Activated naive CD8-positive, alpha-beta T cell (primary cell): Measurements from ENCODE around the gene TKTL2.
A peak's percentile ranks its signal among the peaks of the same experiment; 100 is the strongest.

ENCODE experiments used
- H3K27ac Mint-ChIP-seq: one replicate; pipeline ENCODE4 v1.8.0; 2021; ENCODE audit warnings: mixed read lengths
- H3K27me3 Mint-ChIP-seq: one replicate; pipeline ENCODE4 v1.8.0; 2021; ENCODE audit warnings: mixed read lengths
- H3K36me3 Mint-ChIP-seq: one replicate; pipeline ENCODE4 v1.8.0; 2021; ENCODE audit warnings: mixed read lengths
- H3K4me1 Mint-ChIP-seq: one replicate; pipeline ENCODE4 v1.8.0; 2021; ENCODE audit warnings: low read depth, mixed read lengths
- H3K4me3 Mint-ChIP-seq: one replicate; pipeline ENCODE4 v1.8.0; 2021; ENCODE audit warnings: mild to moderate bottlenecking, mixed read lengths
- H3K9me3 Mint-ChIP-seq: one replicate; pipeline ENCODE4 v1.8.0; 2021; ENCODE audit warnings: low read depth, mixed read lengths

TKTL2 gene, protein sequence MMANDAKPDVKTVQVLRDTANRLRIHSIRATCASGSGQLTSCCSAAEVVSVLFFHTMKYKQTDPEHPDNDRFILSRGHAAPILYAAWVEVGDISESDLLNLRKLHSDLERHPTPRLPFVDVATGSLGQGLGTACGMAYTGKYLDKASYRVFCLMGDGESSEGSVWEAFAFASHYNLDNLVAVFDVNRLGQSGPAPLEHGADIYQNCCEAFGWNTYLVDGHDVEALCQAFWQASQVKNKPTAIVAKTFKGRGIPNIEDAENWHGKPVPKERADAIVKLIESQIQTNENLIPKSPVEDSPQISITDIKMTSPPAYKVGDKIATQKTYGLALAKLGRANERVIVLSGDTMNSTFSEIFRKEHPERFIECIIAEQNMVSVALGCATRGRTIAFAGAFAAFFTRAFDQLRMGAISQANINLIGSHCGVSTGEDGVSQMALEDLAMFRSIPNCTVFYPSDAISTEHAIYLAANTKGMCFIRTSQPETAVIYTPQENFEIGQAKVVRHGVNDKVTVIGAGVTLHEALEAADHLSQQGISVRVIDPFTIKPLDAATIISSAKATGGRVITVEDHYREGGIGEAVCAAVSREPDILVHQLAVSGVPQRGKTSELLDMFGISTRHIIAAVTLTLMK

DNA sequence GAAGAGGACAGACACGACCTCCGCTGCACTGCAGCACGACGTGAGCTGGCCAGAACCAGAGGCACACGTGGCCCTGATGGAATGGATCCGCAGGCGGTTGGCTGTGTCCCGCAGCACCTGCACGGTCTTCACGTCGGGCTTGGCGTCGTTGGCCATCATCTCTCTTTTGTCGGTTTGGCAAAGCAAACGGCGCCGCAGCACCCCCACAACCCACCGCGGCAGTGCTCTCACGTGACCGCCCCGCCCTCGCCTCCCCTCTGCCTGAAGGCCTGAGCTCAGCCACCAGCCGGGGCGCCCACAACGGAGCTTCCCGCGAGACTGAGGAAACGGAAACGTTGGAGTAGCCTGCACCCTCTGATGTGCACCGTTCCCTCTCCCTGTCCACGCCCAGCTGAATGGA lies at the start of gene TKTL2:
TKTL2 (minus strand) TSS at position 179 of the 400 bp plus-strand sequence; CDS start at position 159, 20 bp downstream.
- Mint-ChIP-seq H3K36me3 (no peaks in the 10 kb centered on the region), H3K9me3 (no peaks in the 10 kb centered on the region), H3K4me1 (no peaks in the 10 kb centered on the region), H3K27ac (no peak within 1 kb of the TSS), H3K27me3 (peaks cover 10% of the 10 kb centered on the region), H3K4me3 (no peak within 1 kb of the TSS)

DNA sequence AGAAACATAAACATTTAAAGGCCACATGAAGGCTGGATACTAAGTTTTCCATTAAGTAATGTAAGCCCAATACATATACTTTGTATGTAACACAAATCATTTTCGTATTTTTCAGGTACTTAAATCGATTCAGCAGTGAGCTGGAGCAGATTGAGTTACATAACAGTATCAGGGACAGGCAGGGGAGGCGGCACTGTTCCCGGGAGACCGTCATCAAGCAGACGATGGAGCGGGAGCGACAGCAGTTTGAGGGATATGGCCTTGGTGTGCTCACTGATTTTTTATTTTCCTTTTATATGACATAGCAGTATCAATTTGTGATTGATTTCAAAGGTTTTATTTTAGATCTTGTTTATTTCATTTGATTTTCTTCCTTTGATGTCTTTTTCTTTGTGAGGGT lies 41.6 kb upstream of the TKTL2 start:
- H3K36me3 Mint-ChIP-seq: peaks cover 13% of the 10 kb centered on the region
- no peak overlapping the region for H3K4me3 Mint-ChIP-seq
- H3K27ac Mint-ChIP-seq: peak overlapping the region; percentile 34
- H3K4me1 Mint-ChIP-seq: no peaks in the 10 kb centered on the region
- H3K27me3 Mint-ChIP-seq: no peaks in the 10 kb centered on the region
- no peaks in the 10 kb centered on the region for H3K9me3 Mint-ChIP-seq

DNA sequence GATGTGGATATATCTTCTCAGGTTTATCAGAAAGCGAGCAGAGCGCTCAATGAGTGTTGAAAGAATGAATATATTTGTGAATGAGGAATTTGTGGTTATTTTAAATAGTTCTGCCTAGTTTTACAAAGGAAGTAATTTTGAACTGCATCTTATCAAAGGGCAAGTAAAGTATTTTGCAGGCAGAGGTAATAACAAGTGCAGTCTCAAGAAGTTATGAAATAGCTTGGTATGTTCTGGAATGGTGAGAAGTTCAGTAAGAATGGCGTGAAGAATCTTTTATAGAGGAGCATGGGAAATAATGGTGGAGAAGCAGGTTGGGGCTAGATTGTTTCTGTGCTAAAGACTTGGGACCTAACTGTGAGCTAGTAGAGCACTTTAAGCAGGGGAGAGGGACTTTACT lies 31.8 kb upstream of the TKTL2 start:
- H3K27me3 Mint-ChIP-seq: no peaks in the 10 kb centered on the region
- no peak overlapping the region for H3K4me3 Mint-ChIP-seq
- H3K36me3 Mint-ChIP-seq: peaks cover 16% of the 10 kb centered on the region
- H3K27ac Mint-ChIP-seq: no peak overlapping the region
- peaks cover 49% of the 10 kb centered on the region for H3K4me1 Mint-ChIP-seq
- no peaks in the 10 kb centered on the region for H3K9me3 Mint-ChIP-seq

DNA sequence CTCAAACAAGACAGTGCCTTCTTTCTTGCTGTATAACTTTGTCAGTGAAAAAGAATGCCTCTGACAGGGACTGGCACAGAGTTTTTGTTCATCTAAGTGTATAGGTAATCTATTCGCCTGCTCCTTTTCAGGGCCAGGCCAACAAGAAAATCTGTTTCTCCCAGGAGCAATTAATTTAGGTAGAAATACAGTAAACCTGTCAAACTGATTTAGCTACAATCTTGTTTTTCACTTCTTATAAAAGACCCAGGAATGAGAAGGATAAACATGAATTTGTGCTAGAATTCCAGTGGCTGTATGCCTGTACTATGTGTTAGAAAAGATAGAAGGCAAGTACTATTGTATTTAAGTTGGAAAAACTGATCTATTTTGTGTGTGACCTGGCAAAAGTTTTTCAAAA lies 27.0 kb upstream of the TKTL2 start:
- no peaks in the 10 kb centered on the region for H3K27me3 Mint-ChIP-seq
- no peak overlapping the region for H3K27ac Mint-ChIP-seq
- H3K4me3 Mint-ChIP-seq: no peak overlapping the region
- H3K4me1 Mint-ChIP-seq: peaks cover 61% of the 10 kb centered on the region
- H3K9me3 Mint-ChIP-seq: no peaks in the 10 kb centered on the region
- peaks cover 3% of the 10 kb centered on the region for H3K36me3 Mint-ChIP-seq

DNA sequence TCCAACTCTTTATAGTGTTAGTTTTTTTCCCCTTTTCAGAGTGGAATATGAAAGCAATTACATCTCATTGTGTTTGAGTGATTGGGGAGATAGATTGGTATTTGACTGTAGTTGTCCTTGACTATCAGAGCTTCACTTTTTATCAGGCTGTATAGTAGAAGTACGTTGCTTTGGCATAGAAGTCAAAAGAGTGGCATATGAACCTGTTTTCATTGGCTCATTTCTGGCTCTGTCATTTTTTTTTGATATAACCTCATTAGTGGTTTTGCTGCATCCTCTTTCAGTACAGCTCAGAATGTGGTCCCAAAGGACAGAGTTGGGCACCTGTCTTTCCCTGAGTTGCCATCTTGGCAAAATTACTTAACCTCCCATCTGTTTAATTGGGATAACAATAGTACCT lies 22.3 kb upstream of the TKTL2 start:
- H3K27ac Mint-ChIP-seq: peak overlapping the region; percentile 89
- no peaks in the 10 kb centered on the region for H3K9me3 Mint-ChIP-seq
- H3K27me3 Mint-ChIP-seq: no peaks in the 10 kb centered on the region
- H3K36me3 Mint-ChIP-seq: no peaks in the 10 kb centered on the region
- peaks cover 34% of the 10 kb centered on the region for H3K4me1 Mint-ChIP-seq
- H3K4me3 Mint-ChIP-seq: peak overlapping the region; percentile 94

DNA sequence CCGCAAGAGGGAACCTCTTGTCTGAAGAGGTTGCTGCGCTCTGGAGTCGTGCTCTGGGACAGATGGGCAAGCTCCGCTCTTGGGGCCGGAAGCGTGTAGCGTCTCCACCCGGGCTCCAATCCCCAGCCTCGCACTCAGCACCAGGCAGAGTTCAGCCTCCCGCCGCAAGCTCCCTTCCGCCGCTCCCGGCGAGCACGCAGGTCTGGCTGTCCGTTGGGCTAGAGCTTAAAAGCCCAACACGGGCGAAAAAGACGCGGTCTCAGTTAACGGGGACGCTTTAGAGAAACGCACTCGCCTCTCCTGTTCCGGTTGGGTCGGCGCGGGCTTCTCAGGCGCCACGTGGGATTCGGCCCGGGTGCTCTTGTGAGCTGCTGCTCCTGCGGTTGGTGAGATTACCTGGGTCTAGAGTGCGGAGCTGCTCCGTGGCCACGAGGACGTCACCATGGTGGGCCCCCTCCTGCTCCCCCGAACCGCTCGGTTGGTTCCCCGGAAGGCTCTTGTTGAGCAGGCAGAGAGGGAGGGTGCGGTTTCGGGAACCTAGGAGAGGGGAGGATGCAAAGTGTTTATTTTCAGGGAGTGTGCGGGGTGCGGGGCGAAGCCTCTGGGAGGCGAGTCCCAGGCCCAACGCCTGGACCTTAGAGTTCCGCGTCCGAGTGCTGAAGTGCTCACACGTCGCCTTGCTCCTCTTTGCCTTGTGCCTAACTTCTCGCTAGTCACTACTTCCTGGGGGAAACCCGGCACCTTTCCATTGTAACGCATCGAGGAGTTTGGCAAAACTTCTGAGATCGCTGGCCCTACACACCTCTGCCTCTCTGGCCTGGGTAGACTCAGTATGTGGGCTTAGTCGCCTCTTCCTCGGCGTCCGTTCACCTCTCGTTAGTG lies 21.0 kb upstream of the TKTL2 start, which contains the start of gene TMA16:
TMA16 (plus strand) TSS at position 331 of the 882 bp plus-strand sequence; CDS start at position 443, 112 bp downstream.
- no peaks in the 10 kb centered on the region for H3K9me3 Mint-ChIP-seq

DNA sequence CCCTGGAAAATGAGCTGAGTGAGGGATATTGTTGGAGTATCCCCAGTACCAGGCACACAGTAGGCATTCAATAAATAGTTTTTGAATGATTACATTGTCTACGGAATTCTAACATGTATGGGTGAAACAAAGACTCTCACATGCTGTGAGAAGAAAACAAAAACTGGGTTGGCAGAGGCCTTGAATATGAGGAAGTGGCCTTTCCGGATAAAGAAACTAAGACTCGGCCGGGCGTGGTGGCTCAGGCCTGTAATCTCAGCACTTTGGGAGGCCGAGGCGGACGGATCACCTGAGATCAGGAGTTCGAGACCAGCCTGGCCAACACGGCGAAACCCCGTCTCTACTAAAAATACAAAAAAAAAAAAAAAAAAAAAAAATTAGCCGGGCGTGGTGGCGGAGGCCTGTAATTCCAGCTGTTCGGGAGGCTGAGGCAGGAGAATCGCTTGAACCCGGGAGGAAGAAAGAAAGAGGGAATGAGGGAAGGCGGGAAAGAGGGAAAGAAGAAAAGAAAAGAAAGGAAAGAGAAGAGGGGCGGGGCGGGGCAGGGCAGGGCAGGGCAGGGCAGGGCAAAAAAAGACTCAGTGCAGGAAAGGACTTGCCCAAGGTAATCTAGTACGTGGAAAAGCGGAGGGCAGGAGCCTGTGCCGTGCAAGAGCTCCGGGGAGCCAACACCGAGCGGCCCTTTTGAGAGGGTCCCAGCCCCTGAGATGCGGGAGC lies 20.2 kb upstream of the TKTL2 start:
- Mint-ChIP-seq H3K27ac (peak overlapping the region; percentile 100), H3K4me1 (peaks cover 31% of the 10 kb centered on the region), H3K4me3 (peak overlapping the region; percentile 94), H3K36me3 (no peaks in the 10 kb centered on the region), H3K27me3 (peaks cover 2% of the 10 kb centered on the region), H3K9me3 (no peaks in the 10 kb centered on the region)

More for the DNA sequence above, 21.0 kb upstream of the TKTL2 start, which contains the start of gene TMA16:
- Mint-ChIP-seq H3K4me1 (peaks cover 31% of the 10 kb centered on the region), H3K4me3 (peak within 1 kb of the TSS; percentile 94), H3K27ac (peak within 1 kb of the TSS; percentile 100), H3K36me3 (no peaks in the 10 kb centered on the region), H3K27me3 (no peaks in the 10 kb centered on the region)

DNA sequence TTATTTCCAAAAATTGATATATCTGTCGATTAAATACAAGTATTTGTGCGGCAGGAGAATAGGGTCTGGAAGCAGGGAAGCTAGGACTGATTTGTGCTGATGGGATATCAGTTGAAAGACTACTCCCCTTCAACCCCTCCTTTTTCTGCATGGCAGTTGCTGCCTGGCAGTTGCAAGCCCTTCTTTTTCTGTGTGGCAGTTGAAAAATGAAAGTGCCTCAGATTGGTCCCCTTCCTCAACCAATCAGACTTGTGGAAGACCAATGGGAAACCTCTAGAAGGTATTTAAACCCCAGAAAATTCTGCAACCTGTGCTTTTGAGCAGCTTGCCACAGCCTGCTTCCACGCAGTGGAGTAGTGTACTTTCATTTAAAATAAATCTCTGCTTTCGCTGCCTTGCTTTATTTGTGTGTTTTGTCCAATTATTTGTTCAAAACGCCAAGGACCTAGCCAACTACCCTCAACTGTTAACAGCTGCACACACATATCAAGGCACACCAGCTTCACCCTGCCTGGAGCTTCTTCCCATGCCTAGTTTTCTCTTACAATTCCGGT lies 19.5 kb upstream of the TKTL2 start:
- no peaks in the 10 kb centered on the region for H3K9me3 Mint-ChIP-seq
- H3K4me3 Mint-ChIP-seq: peak overlapping the region; percentile 94
- peaks cover 2% of the 10 kb centered on the region for H3K27me3 Mint-ChIP-seq
- H3K36me3 Mint-ChIP-seq: no peaks in the 10 kb centered on the region
- H3K27ac Mint-ChIP-seq: no peak overlapping the region
- peaks cover 29% of the 10 kb centered on the region for H3K4me1 Mint-ChIP-seq

DNA sequence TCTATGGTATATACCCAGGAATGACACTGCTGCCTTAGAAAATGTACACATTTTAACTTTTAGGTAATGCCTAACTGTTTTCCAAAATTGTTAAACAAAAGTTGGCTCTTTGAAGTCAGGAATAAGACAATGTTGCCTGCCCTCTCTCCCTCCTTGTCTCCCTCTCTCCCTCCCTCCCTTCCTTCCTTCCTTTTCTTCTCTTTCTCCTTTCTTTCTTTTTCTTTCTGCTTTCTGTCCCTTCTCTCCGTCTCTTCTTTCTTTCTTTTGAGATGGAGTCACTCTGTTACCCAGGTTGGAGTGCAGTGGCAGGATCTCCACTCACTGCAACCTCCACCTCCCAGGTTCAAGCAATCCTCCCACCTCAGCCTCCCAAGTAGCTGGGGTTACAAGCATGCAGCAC lies 16.4 kb upstream of the TKTL2 start:
- H3K4me3 Mint-ChIP-seq: no peak overlapping the region
- peaks cover 2% of the 10 kb centered on the region for H3K27me3 Mint-ChIP-seq
- H3K9me3 Mint-ChIP-seq: no peaks in the 10 kb centered on the region
- H3K27ac Mint-ChIP-seq: no peak overlapping the region
- H3K36me3 Mint-ChIP-seq: no peaks in the 10 kb centered on the region
- H3K4me1 Mint-ChIP-seq: peaks cover 5% of the 10 kb centered on the region

DNA sequence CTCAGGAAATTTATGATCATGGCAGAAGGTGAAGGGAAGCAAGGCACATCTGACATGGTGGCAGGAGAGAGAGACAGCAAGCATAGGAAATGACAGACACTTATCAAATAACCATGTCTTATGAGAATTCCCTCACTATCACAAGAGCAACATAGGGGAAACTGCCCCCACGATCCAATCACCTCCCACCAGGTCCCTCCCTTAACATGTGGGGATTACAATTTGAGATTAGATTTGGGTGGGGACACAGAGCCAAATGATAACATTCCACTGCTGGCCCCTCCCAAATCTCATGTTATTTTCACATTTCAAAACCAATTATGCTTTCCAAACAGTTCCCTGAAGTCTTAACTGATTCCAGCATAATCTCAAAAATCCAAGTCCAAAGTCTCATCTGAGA lies 12.8 kb upstream of the TKTL2 start:
- H3K36me3 Mint-ChIP-seq: no peaks in the 10 kb centered on the region
- no peaks in the 10 kb centered on the region for H3K9me3 Mint-ChIP-seq
- H3K4me1 Mint-ChIP-seq: no peaks in the 10 kb centered on the region
- H3K27me3 Mint-ChIP-seq: peaks cover 2% of the 10 kb centered on the region
- no peak overlapping the region for H3K4me3 Mint-ChIP-seq
- no peak overlapping the region for H3K27ac Mint-ChIP-seq

DNA sequence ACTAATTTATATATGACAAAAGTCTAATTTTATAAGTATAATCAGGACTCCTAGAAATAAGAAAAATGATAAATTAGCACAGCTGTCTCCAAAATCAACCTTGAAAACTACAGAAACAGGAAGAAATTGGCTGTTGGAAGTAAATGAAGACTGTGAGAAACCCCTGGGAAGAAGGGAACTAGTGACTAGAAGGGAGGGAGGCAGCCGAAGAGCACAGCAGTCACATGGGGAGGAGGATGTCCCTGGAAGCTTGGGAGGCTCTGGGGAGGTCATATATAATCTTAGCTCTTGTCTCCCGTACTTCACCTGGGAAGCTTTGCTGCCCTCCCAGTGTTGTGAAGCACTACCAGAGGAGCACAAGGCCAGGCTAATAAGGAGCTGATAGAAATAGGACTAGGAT lies 12.0 kb upstream of the TKTL2 start:
- H3K4me1 Mint-ChIP-seq: no peaks in the 10 kb centered on the region
- H3K36me3 Mint-ChIP-seq: no peaks in the 10 kb centered on the region
- no peak overlapping the region for H3K4me3 Mint-ChIP-seq
- H3K27ac Mint-ChIP-seq: no peak overlapping the region
- H3K9me3 Mint-ChIP-seq: no peaks in the 10 kb centered on the region
- peaks cover 2% of the 10 kb centered on the region for H3K27me3 Mint-ChIP-seq

DNA sequence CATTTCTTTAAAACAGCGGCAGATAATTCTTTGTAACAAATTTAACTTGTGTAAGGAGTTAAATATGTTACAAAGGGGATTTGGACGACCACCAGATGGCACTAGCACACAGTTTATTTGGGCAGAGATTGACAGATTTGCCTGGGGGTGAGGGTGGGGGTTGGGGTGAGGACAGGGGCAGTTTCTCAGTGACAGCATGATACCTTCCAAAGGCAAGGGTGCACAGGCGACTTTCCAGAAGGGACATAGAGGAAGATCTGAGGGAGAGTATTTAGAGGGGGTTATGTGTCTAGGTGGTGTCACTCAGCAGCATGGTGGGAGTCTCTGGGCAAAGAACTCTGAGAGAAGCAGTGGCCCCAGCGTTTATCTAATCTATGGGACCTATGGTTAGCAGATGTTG lies 11.4 kb upstream of the TKTL2 start:
- H3K9me3 Mint-ChIP-seq: no peaks in the 10 kb centered on the region
- no peak overlapping the region for H3K4me3 Mint-ChIP-seq
- H3K36me3 Mint-ChIP-seq: no peaks in the 10 kb centered on the region
- no peaks in the 10 kb centered on the region for H3K4me1 Mint-ChIP-seq
- peaks cover 2% of the 10 kb centered on the region for H3K27me3 Mint-ChIP-seq
- H3K27ac Mint-ChIP-seq: no peak overlapping the region

DNA sequence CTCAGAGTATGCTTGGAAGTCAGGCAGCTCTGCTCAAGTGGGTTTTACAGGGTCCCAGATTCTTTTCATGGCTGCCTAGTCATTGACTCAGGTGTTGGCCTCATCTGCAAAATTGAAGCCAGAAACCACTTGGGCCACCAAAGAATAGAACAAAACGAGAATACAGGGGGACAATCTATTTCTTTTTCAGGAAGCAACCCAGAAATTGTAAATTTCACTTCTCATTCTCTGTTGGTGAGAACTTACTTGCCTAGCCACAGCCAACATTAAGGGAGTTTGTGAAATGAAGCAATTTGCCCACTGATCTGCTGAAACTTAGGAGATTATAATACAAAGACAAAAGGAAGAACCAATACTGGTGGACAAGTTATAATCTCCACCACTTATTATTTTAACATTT lies 8.6 kb upstream of the TKTL2 start:
- H3K36me3 Mint-ChIP-seq: no peaks in the 10 kb centered on the region
- no peaks in the 10 kb centered on the region for H3K27me3 Mint-ChIP-seq
- no peaks in the 10 kb centered on the region for H3K9me3 Mint-ChIP-seq
- H3K27ac Mint-ChIP-seq: no peak overlapping the region
- no peak overlapping the region for H3K4me3 Mint-ChIP-seq
- no peaks in the 10 kb centered on the region for H3K4me1 Mint-ChIP-seq

DNA sequence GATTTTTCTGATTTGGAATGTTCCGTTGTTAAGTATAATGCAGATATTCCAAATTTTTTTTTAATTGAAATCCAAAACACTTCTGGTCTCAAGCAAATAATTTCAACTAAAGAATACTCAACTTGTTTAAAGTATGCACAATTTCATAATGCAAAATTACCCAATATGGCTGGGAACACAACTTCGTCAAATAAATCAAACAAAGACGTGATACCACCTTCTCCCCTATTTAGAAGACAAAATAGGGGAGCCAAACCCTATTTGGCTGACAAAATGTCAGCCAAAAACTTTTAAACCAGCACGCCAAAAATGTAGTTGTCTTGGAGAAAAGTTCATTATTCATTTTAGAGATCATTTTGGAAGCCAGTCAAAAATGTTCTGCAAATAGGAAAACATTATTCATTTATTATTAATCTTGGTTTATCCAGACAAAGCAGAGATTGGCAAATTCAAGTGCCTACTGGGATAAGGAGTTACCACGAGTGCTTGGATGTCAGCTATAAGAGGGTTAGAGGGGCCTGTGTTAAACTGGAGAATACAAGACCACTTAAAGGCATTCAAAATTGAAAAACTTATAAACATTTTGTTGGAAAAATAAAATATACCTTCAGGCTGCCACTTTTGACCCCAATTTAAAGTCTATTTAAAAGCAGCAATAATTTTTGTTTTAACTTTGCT lies 3.3 kb upstream of the TKTL2 start:
- H3K4me3 Mint-ChIP-seq: no peak overlapping the region
- H3K36me3 Mint-ChIP-seq: no peaks in the 10 kb centered on the region
- H3K27me3 Mint-ChIP-seq: peaks cover 3% of the 10 kb centered on the region
- H3K9me3 Mint-ChIP-seq: no peaks in the 10 kb centered on the region
- no peak overlapping the region for H3K27ac Mint-ChIP-seq
- H3K4me1 Mint-ChIP-seq: no peaks in the 10 kb centered on the region
